Measurements from ENCODE around the gene OSBPL3.

DNA sequence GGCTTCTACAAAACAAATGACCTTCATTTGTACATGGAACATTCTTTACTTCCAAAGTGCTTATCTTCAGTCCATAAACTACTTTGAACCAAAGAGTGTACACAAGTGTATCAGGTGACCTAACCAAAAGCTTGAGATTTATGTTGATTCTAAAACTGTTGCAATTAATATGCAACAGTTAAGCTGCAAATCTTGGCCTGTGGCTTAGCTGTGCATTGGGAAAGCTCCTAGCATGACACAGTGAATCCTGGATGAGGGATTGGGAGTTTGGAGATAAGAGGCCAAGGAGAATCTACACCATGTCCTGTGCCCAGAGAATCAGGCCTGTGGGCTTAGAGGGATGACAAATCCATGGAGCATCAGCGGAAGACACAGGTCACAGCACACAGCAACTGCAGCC is 117.5 kb downstream of the OSBPL3 start:
- TF ChIP-seq POLR2A (IDR thresholded peaks at IDR 0.05; ENCODE audit: low read depth, low read length) (no peak), POLR2AphosphoS5 (IDR thresholded peaks at IDR 0.05; ENCODE audit: low read depth, low read length) (no peak), TAF1 (IDR thresholded peaks at IDR 0.05; ENCODE audit: low read depth, low read length) (no peak)
